ENCODE data around the gene CATSPERZ. TPM values are rescaled to one million over a fixed set of nuclear protein-coding genes. Genes with fewer than 3 reads are reported as not detected.

The CATSPERZ gene
- total and polyA plus RNA-seq, 9 of the 15 experiments (the other 6 are each of a cell fraction or from before 2014, with no cell fraction given): 0.86 to 8.5 (median 3.5) TPM

DNA sequence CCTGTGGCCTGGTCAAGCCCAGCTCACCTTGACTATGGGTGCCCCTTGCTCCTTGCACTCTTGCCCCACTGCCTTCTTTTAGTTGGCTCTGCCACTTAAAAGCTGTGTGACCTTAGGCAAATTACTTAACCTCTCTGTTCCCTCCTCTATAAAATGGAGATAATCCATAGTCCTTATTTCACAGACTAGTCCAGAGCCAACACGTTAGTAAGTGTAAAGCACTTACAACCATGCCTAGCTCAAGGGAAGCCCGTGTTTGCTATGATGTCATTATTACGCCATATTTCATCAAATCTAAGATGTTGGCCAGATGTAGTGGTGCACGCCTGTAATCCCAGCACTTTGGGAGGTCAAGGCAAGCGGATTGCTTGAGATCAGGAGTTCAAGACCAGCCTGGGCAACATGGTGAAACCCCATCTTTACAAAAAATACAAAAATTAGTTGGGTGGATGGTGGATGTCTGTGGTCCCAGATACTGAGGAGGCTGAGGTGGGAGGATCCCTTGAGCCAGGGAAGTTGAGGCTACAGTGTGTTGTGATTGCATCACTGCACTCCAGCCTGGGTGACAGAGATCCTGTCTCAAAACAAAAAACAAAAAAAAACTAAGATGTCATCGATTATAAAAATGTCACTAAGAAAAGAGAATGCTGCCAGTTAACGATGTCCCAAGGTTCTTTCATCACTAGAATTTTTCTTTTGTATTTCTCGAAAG is 37.5 kb downstream of the CATSPERZ start (continued):
- TF ChIP-seq, protein P1, sequence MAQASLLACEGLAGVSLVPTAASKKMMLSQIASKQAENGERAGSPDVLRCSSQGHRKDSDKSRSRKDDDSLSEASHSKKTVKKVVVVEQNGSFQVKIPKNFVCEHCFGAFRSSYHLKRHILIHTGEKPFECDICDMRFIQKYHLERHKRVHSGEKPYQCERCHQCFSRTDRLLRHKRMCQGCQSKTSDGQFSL (CRISPR knock-in tag; IDR thresholded peaks at IDR 0.05): no peak
- TF ChIP-seq, protein P1 (tag; IDR thresholded peaks at IDR 0.05): no peak
- no peak for TF ChIP-seq ZNF174 (CRISPR knock-in tag; IDR thresholded peaks at IDR 0.05)
- peak; percentile 93 for TF ChIP-seq HDAC2 (IDR thresholded peaks at IDR 0.05)
- TF ChIP-seq, protein P2, sequence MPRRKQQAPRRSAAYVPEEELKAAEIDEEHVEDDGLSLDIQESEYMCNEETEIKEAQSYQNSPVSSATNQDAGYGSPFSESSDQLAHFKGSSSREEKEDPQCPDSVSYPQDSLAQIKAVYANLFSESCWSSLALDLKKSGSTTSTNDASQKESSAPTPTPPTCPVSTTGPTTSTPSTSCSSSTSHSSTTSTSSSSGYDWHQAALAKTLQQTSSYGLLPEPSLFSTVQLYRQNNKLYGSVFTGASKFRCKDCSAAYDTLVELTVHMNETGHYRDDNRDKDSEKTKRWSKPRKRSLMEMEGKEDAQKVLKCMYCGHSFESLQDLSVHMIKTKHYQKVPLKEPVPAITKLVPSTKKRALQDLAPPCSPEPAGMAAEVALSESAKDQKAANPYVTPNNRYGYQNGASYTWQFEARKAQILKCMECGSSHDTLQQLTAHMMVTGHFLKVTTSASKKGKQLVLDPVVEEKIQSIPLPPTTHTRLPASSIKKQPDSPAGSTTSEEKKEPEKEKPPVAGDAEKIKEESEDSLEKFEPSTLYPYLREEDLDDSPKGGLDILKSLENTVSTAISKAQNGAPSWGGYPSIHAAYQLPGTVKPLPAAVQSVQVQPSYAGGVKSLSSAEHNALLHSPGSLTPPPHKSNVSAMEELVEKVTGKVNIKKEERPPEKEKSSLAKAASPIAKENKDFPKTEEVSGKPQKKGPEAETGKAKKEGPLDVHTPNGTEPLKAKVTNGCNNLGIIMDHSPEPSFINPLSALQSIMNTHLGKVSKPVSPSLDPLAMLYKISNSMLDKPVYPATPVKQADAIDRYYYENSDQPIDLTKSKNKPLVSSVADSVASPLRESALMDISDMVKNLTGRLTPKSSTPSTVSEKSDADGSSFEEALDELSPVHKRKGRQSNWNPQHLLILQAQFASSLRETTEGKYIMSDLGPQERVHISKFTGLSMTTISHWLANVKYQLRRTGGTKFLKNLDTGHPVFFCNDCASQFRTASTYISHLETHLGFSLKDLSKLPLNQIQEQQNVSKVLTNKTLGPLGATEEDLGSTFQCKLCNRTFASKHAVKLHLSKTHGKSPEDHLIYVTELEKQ (CRISPR knock-in tag; IDR thresholded peaks at IDR 0.05): no peak
- TF ChIP-seq TRIM28 (IDR thresholded peaks at IDR 0.05): no peak
- TF ChIP-seq SIX5 (IDR thresholded peaks at IDR 0.05; ENCODE audit: borderline replicate concordance in 1 of 2, insufficient read depth in 1 of 2, low read depth in 1 of 2, low read length in 2 of 2): no peak
- TF ChIP-seq ILF3 (IDR thresholded peaks at IDR 0.05; ENCODE audit: borderline replicate concordance): no peak
- TF ChIP-seq PTBP1 (IDR thresholded peaks at IDR 0.05; ENCODE audit: low read depth, low read length): 0 out of 2 replicates have a peak, but pooled peaks have one; percentile 65
- 0 out of 2 replicates have a peak, but pooled peaks have one; percentile 13 for TF ChIP-seq ESRRA (IDR thresholded peaks at IDR 0.05; ENCODE audit: borderline replicate concordance, low read depth)
- no peak for TF ChIP-seq PHB2 (IDR thresholded peaks at IDR 0.05; ENCODE audit: low read depth)
- TF ChIP-seq NFIC (IDR thresholded peaks at IDR 0.05): 0 out of 2 replicates have a peak, but pooled peaks have one; percentile 11
- no peak for TF ChIP-seq ZNF551 (CRISPR knock-in tag; IDR thresholded peaks at IDR 0.05)
- TF ChIP-seq CBX1 (IDR thresholded peaks at IDR 0.05; ENCODE audit: low read depth): 0 out of 2 replicates have a peak, but pooled peaks have one; percentile 41
- TF ChIP-seq ZNF780A (CRISPR knock-in tag; IDR thresholded peaks at IDR 0.05): no peak
- TF ChIP-seq ADNP (tag; IDR thresholded peaks at IDR 0.05): peak; percentile 92
- TF ChIP-seq, protein P3, sequence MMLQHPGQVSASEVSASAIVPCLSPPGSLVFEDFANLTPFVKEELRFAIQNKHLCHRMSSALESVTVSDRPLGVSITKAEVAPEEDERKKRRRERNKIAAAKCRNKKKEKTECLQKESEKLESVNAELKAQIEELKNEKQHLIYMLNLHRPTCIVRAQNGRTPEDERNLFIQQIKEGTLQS (IDR thresholded peaks at IDR 0.05): peak; percentile 82
- TF ChIP-seq, protein P3 (CRISPR knock-in tag; conservative IDR thresholded peaks at IDR 0.05): no peak
- 0 out of 2 replicates have a peak, but pooled peaks have one; percentile 32 for TF ChIP-seq NR2C2 (CRISPR knock-in tag; IDR thresholded peaks at IDR 0.05)
- no peak for TF ChIP-seq NR2C2 (tag; IDR thresholded peaks at IDR 0.05)
- no peak for TF ChIP-seq KLF6 (CRISPR knock-in tag; IDR thresholded peaks at IDR 0.05; ENCODE audit: borderline replicate concordance)
- no peak for TF ChIP-seq ATF1 (CRISPR knock-in tag; IDR thresholded peaks at IDR 0.05)
- 0 out of 2 replicates have a peak, but pooled peaks have one; percentile 33 for TF ChIP-seq ATF1 (tag; IDR thresholded peaks at IDR 0.05)
- peak in 1 of 2 experiments; percentile 83; a peak in 2 of 4 replicates for TF ChIP-seq RCOR1 (IDR thresholded peaks at IDR 0.05; ENCODE audit: borderline replicate concordance in 1 of 2, low read depth in 2 of 2, low read length in 2 of 2)
- TF ChIP-seq CEBPB (tag; IDR thresholded peaks at IDR 0.05): peak; percentile 81
- no peak for TF ChIP-seq POLR2B (IDR thresholded peaks at IDR 0.05; ENCODE audit: low read depth, partially characterized antibody)
